GM12873 (cell line): ENCODE data around the gene ABCD1.

ENCODE experiments used
- CTCF ChIP-seq: IDR thresholded peaks from 2 replicates; pipeline ENCODE4 v1.5.1; 2012; ENCODE audit warnings: low read depth, mild to moderate bottlenecking, moderate library complexity, low read length, control low read depth; ENCODE audit not compliant: insufficient read depth; ENCODE audit errors: missing control alignments

ABCD1 gene

GRCh38 chrX:153692003-153692402 lies 32.7 kb upstream of the ABCD1 start:
- TF ChIP-seq CTCF, result no peak

GRCh38 chrX:153692611-153693156 lies 32.0 kb upstream of the ABCD1 start:
- TF ChIP-seq CTCF, result no peak

GRCh38 chrX:153693216-153694086 lies 31.2 kb upstream of the ABCD1 start:
- no peak for TF ChIP-seq CTCF

GRCh38 chrX:153694687-153695270 lies 29.9 kb upstream of the ABCD1 start:
- TF ChIP-seq CTCF, result no peak

GRCh38 chrX:153696100-153696499 lies 28.6 kb upstream of the ABCD1 start:
- TF ChIP-seq CTCF, result no peak

- no peak for TF ChIP-seq CTCF
These were observed 26.5 kb upstream of the ABCD1 start for GRCh38 chrX:153697924-153698865.

GRCh38 chrX:153700376-153700945 lies 24.2 kb upstream of the ABCD1 start:
- no peak for TF ChIP-seq CTCF
